ENCODE measurements around the gene BIRC2.

The BIRC2 gene

GRCh38 chr11:102383839-102384238 lies 36.8 kb downstream of the BIRC2 start:
- no peak overlapping the region for H3K27ac ChIP-seq (ENCODE audit: low read length)
- no peaks in the 10 kb centered on the region for H3K9me3 ChIP-seq (ENCODE audit: insufficient read depth, low read length)
- no peak overlapping the region for H3K9ac ChIP-seq (ENCODE audit: low read length)
- H4K20me1 ChIP-seq (ENCODE audit: insufficient read depth, low read length): no peaks in the 10 kb centered on the region
- H2AFZ ChIP-seq (ENCODE audit: low read depth, low read length): no peak overlapping the region
- H3K4me3 ChIP-seq (ENCODE audit: low read length): no peak overlapping the region
- peaks cover 23% of the 10 kb centered on the region for H3K36me3 ChIP-seq (replicated peaks; ENCODE audit: low read depth, low read length)
- no peak overlapping the region for H3K4me2 ChIP-seq (ENCODE audit: low read length)
- H3K4me1 ChIP-seq (ENCODE audit: low read length): no peaks in the 10 kb centered on the region
- H3K79me2 ChIP-seq (ENCODE audit: low read length): no peaks in the 10 kb centered on the region
- no peaks in the 10 kb centered on the region for H3K27me3 ChIP-seq (ENCODE audit: low read depth, low read length)
- no peak for TF ChIP-seq CTCF (IDR thresholded peaks at IDR 0.05; ENCODE audit: low read depth, low read length)
- TF ChIP-seq EZH2phosphoT487 (IDR thresholded peaks at IDR 0.05; ENCODE audit: low read depth): no peak

GRCh38 chr11:102384419-102385079 lies 37.5 kb downstream of the BIRC2 start:
- peaks cover 26% of the 10 kb centered on the region for H3K36me3 ChIP-seq (replicated peaks; ENCODE audit: low read depth, low read length)
- H3K9me3 ChIP-seq (ENCODE audit: insufficient read depth, low read length): no peaks in the 10 kb centered on the region
- no peak overlapping the region for H3K27ac ChIP-seq (ENCODE audit: low read length)

GRCh38 chr11:102385085-102386007 lies 38.3 kb downstream of the BIRC2 start:
- TF ChIP-seq CTCF (IDR thresholded peaks at IDR 0.05; ENCODE audit: low read depth, low read length) (no peak), EZH2phosphoT487 (IDR thresholded peaks at IDR 0.05; ENCODE audit: low read depth) (no peak)
- peaks cover 25% of the 10 kb centered on the region for H3K36me3 ChIP-seq (replicated peaks; ENCODE audit: low read depth, low read length)

More at GRCh38 chr11:102384419-102385079, 37.5 kb downstream of the BIRC2 start:
- H4K20me1 ChIP-seq (ENCODE audit: insufficient read depth, low read length): no peaks in the 10 kb centered on the region
- no peak for TF ChIP-seq CTCF (IDR thresholded peaks at IDR 0.05; ENCODE audit: low read depth, low read length)
- no peak for TF ChIP-seq EZH2phosphoT487 (IDR thresholded peaks at IDR 0.05; ENCODE audit: low read depth)
- no peak overlapping the region for H3K9ac ChIP-seq (ENCODE audit: low read length)
- no peak overlapping the region for H2AFZ ChIP-seq (ENCODE audit: low read depth, low read length)
- H3K27me3 ChIP-seq (ENCODE audit: low read depth, low read length): no peaks in the 10 kb centered on the region
- H3K4me2 ChIP-seq (ENCODE audit: low read length): no peak overlapping the region
- H3K4me3 ChIP-seq (ENCODE audit: low read length): no peak overlapping the region
- no peaks in the 10 kb centered on the region for H3K79me2 ChIP-seq (ENCODE audit: low read length)
- H3K4me1 ChIP-seq (ENCODE audit: low read length): peaks cover 6% of the 10 kb centered on the region

GRCh38 chr11:102386136-102386734 lies 39.2 kb downstream of the BIRC2 start:
- H3K27ac ChIP-seq (ENCODE audit: low read length): no peak overlapping the region
- H3K9me3 ChIP-seq (ENCODE audit: insufficient read depth, low read length): no peaks in the 10 kb centered on the region

More at GRCh38 chr11:102385085-102386007, 38.3 kb downstream of the BIRC2 start:
- Histone ChIP-seq H3K4me3 (ENCODE audit: low read length) (no peak overlapping the region), H3K4me2 (ENCODE audit: low read length) (no peak overlapping the region), H3K9me3 (ENCODE audit: insufficient read depth, low read length) (no peaks in the 10 kb centered on the region), H3K27ac (ENCODE audit: low read length) (no peak overlapping the region), H3K4me1 (ENCODE audit: low read length) (peaks cover 10% of the 10 kb centered on the region), H2AFZ (ENCODE audit: low read depth, low read length) (no peak overlapping the region), H3K9ac (ENCODE audit: low read length) (no peak overlapping the region), H3K79me2 (ENCODE audit: low read length) (no peaks in the 10 kb centered on the region), H4K20me1 (ENCODE audit: insufficient read depth, low read length) (no peaks in the 10 kb centered on the region), H3K27me3 (ENCODE audit: low read depth, low read length) (no peaks in the 10 kb centered on the region)

More at GRCh38 chr11:102386136-102386734, 39.2 kb downstream of the BIRC2 start:
- Histone ChIP-seq H3K4me3 (ENCODE audit: low read length) (no peak overlapping the region), H3K79me2 (ENCODE audit: low read length) (no peaks in the 10 kb centered on the region), H3K27me3 (ENCODE audit: low read depth, low read length) (no peaks in the 10 kb centered on the region), H3K36me3 (replicated peaks; ENCODE audit: low read depth, low read length) (peaks cover 24% of the 10 kb centered on the region), H3K9ac (ENCODE audit: low read length) (no peak overlapping the region), H3K4me1 (ENCODE audit: low read length) (peaks cover 13% of the 10 kb centered on the region), H2AFZ (ENCODE audit: low read depth, low read length) (no peak overlapping the region), H4K20me1 (ENCODE audit: insufficient read depth, low read length) (no peaks in the 10 kb centered on the region), H3K4me2 (ENCODE audit: low read length) (no peak overlapping the region)
- TF ChIP-seq EZH2phosphoT487 (IDR thresholded peaks at IDR 0.05; ENCODE audit: low read depth): no peak
- TF ChIP-seq CTCF (IDR thresholded peaks at IDR 0.05; ENCODE audit: low read depth, low read length): no peak

Measured in OCI-LY3 (cell line).